NCI-H345 (cell line): Measurements from ENCODE around the gene OASL.
"Not testable (repeated sequence)": the region's sequence is repeated elsewhere in the genome, so short reads cannot be mapped to it uniquely, and the experiment has no call there.

Experiments used
- DNase-seq: peaks from one replicate; lab custom pipeline; 2025; lab: John Stamatoyannopoulos, UW

The OASL gene

DNA sequence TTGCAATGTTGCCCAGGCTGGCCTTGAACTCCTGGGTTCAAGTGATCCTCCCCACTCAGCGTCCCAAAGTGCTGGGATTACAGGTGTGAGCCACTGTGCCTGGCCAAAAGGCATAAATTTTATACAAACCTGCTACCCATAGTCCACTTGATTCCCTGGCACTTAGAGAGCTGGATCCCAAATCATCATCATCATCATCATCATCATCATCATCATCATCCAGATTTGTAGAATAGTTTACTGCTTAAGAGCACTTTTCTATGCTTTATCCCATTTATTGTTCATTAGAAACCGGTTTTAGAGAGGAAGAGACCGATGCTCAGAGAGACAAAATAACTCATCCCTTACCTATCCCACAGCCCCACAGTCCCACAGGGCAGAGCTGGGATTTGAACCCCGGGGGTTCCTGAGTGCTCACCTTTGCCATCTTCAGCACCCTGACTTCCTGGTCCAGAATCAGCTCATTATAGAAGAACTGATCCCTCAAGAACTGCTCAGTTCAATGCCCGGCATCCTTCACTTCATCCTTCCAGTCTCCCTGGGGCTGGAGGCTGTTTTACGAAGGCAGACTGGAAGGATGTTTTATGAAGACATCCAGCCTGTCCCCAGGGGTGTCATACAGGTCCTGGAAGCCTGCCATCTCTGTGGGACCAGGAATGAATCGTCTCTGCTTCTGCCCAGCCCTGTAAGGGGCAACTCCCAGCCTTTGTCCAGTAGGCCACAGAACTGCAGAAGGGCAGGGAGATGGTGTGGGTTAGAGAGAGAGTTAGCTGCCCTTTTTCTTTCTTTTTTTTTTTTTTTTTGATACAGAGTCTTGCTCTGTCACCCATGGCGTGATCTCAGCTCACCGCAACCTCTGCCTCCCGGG is 20.2 kb upstream of the OASL start:
- DNase-seq, result no peak

DNA sequence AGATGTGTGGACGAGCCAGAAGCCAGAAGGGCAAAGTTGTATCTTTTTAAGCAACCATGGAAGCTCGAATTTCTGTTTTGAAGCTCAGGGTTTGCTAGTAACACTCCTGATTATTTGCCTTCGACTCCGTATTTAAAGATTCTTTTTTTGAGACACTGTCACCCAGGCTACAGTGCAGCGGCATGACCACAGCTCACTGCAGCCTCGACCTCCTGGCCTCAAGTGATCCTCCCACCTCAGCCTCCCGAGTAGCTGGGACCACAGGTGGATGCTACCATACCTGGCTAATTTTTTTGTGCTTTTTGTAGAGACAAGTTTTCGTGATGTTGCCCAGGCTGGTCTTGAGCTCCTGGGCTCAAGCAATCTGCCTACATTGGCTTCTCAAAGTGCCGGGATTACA is 18.7 kb upstream of the OASL start:
- DNase-seq, result no peak

DNA sequence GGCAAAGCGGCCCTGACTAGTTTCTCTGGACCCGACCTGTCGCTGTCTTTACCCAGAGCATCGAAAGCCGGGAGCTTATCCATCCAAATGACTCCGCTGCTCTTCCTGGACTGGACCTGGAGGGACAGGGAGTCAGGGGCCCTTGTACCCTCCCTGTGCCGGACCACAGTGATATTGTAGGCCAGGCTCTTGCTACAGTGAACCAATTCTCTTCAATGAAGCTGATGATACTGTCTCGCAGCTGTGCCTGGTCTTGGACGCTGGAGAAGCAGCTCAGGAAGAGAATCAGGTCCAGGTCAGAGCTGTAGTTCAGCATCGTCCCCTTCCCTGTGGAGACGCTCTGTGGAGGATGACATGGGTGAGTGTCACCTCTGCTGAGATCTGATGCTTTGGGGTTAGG is 14.7 kb upstream of the OASL start:
- no peak for DNase-seq

DNA sequence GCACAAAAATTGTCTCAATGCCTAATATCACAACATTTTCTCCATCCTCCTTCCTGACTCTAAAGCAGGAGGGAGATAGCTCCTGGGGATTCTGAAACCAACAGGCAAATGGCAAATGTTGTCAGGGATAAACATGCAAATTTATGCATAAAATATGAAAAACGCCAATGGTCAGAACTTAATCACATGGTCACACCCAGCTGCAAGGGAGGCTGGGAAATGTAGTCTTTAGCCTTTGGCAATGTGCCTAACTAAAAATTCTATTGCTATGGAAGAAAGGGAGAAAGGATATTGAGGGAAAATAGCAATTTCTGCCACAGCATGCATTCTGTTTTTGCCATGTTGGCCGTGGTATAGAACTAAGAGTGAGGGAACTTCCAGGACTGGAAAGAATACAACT is 11.7 kb upstream of the OASL start:
- DNase-seq, result no peak

DNA sequence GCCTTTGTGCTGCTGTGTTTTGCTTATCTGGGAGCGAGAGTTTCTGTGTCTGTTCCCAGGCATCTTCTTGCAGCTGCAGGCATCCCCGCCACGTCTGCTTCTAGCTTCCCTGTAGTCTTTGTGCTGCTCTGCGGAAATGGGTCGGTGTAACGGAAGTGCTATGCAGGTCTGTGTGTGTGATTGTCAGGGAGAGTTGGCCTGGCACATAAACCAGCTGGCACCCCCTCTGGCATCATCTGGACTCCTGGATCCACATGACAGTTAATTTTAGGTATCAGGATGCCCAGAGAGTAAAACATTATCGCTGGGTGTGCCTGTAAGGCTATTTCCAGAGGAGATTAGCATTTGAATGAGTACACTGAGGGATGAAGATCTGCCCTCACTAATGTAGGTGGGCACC is 9.4 kb upstream of the OASL start:
- no peak for DNase-seq

DNA sequence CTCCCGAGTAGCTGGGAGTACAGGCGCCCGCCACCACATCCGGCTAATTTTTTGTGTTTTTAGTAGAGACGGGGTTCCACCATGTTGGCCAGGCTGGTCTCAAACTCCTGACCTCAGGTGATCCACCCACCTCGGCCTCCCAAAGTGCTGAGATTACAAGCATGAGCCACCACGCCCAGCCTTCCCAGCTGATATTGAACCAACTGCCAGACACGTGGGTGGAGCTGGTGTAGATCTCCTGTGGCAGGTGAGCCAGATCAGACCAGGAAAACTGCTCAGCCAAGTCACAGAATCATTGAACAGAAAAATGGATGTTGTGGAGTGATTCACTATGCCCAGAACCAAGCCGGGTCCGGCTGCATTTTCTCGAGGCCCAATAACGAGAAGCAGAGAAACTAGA is 8.4 kb upstream of the OASL start:
- not testable (repeated sequence) for DNase-seq

DNA sequence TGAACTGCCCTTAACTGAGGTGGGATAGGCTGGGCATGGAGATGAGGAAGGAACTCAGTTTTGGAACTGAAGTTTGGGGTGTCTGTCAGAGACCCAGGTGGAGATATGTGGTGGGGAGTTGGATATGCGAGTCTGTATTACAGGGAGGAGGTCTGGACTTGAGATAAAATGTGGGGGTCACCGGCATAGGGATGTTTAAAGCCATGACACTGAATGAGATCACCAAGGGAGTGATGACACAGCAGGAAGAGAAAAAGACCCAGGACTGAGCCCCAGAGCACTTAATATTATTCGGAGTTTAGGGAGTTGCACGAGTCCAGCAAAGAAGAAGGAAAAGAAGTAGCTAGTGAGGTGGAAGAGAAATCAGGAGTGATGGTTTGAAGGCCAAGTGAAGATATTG is 4.0 kb upstream of the OASL start:
- DNase-seq, result no peak

DNA sequence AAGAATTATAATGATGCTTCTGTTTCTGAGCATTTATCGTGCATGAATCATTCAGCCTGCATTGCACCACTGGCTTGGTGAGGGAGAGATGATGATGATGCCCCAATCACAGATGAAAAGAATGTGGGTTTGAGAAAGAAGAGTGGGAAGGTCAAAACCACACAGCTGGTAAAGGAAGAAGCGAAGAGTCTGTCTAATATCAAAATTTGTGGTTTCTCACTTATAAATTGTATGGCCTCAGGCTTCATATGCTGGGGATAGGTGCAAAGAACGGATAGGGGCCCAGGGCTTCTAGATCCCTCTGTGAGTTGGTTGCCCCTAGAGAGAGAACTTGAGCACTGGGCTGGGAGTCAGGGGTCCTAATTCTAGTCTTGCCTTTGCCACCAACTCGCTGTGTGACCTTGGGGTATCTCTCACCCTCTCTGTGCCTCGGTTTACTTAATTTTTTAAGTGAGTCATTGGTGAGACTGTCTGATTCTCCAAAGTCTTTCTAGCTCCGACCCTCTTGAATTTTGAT is 2.2 kb downstream of the OASL start:
- DNase-seq, result no peak

DNA sequence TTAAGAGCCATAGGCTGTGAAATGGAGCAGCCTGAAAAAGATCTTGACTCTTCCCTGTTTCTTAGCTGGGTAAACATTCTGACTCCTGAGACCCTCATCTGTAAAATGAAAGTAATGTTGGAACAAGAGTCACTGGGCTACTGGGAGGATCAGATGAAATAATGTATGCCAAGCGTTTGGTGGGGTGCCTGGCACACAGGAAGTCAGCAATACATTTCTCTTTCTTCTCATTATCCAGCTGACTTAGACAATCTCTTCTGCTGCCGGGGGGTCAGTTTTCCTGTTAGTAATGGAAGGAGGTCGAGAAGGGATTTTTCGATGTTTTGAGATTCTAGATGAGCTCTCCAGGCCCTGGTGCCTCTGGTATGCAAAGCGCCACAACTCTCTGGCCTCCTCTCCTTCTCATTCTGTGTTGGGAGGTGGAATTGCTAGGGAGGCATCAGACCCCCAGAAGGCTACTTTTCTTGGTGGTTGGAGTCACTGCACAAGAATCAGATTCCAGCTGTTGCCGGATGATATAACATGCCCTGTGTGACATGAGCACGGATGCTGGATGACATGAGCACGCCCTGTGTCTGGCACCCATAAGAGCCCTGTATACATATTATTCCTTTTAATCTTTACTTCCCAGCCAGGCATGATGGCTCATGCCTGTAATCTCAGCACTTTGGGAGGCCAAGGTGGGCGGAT is 4.3 kb downstream of the OASL start:
- no peak for DNase-seq

DNA sequence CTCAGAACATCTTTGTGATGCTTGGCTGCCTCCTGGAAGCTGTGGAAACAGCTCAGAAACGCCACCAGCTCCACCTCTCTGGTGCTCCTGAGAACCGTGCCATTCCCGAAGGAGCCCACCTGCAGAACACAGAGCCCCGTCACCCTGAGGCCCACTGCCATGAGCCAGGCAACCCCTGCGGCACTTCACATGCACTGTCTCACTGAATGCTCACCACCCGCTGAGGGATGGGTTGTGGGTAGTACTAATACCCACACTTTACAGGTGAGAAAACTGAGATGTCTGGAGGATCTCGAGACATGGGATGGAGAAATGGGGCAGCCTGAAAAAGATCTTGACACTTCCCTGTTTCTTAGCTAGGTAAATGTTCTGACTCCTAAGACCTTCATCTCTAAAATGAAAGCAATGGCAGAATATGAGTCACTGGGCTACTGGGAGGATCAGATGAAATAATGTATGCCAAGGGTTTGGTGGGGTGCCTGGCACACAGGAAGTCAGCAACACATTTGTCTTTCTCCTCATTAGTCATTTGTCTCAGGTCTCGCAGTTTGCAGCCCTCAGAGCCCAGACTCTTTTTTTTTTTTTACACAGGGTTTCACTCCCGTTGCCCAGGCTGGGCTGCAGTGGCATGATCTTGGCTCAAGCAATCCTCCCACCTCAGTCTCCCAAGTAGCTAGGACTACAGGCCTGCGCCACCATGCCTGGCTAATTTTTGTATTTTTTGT is 5.3 kb downstream of the OASL start:
- no peak for DNase-seq

DNA sequence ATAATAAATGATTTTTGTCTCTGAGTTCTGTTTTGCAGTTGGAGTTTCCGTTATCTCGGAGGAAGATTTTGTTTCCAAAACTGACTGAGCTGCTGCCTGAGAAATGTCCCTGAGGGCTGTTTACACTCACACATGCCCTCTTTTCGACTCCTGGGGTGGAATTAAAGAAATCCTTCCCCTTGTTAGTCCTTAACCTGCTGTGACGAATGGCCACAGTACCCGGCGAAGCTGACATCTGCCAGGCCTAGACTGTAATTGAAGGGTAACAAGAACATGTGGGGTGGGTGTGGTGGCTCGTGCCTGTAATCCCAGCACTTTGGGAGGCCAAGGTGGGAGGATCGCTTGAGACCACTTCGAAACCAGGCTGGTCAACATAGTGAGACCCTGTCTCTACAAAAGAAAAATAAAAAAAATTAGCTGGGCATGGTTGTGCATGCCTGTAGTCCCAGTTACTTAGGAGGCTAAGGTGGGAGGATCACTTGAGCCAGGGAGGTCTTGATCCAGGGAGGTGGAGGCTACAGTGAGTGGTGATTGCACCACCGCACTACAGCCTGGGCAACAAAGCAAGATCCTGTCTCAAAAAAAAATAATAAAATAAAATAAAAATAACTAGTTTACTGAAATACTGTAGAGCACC is 8.4 kb downstream of the OASL start:
- no peak for DNase-seq

DNA sequence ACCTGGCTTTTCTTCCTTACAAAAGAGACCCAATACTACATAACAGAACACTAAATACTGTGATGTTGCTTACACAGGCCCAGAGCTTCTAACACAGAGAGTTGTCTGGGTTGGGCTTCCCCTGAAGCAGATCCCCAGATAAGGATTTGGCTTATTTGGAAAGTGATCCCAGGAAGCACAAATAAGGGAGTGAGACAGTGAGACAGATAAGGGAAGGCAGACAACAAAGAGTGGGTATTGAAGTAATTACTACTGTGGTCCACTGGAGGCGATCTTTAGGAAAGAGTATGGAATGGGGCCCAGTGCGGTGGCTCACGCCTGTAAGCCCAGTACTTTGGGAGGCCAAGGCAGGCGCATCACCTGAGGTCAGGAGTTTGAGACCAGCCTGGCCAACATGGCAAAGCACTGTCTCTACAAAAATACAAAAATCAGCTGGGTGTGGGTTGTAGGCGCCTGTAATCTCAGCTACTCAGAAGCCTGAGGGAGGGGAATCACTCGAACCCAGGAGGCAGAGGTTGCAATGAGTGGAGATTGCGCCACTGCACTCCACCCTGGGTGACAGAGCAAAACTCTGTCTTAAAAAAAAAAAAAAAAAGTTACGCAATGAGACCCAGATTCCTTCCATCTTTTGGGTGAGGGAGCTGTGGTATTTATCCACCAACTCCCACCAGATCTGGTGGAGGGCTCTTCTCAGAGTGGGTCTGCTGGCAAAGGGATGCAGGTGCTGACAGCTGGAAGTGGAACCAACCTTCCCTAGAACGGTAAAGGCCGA is 12.6 kb downstream of the OASL start:
- DNase-seq, result no peak

DNA sequence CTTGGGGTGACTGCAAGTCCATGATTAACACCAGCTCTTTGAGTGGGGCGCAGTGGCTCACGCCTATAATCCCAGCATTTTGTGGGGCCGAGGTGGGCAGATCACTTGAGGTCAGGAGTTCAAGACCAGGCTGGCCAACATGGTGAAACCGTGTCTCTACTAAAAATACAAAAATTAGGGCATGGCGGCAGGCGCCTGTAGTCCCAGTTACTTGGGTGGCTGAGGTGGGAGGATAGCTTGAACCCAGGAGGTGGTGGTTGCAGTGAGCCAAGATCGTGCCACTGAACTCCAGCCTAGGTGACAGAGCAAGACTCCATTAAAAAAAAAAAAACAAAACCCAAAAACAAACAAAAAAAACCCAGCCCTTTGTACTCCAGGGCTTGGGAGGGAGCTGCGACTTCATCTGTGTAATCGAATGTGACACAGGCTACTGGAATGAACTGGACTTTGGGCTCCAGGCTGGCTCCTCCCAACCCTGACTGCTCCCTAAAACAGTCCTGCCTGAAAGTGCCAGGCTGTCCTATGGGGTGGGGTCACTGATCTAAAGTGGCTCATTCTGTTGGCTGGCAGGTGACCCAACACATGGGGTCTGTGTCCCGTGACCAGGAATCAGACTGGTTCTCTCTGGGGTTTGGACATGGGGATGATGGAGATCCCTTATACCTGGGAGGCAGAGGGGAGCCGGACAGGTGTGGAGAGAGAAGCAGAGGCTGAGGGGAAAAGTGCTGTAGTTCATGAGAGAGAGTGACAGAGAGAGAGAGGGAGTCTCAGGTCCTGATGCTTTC is 13.4 kb downstream of the OASL start:
- no peak for DNase-seq

DNA sequence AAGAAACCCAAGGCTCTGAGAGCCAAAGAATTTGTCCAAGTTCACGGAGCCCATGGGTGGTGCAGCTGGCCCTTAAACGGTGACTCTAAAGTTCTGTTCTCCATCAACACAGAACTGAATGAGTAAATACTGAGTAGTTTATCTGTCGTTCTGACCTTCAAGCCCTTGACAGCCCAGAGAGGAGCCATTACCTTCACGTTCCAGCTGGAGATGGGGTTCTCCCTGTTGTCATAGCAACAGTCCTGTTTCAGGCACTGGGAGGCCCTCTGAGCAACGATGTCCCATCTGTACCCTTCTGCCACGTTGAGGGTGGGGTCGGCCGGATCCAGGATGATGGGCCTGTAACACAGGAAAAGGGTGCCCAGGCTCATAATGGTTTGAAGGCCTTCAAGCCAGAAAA is 15.2 kb downstream of the OASL start:
- DNase-seq, result no peak

DNA sequence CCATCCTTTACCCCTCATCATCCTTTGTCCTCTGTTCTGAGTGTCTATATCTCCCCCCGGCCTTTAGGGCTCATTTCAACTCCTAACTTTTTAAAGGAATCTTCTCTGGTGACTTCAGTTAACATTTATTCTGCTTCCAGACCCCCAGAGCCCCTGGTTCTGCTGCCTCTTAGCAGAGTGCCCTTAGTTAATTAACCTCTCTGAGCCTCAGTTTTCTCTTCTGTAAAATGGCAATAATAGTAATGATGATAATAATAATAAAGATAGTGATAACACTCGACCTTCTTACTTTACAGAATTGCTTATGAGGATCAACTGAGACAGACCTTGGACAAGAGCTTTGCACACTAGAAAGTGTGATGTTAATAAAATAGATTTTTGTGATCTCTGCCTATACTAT is 16.3 kb downstream of the OASL start:
- DNase-seq, result no peak

DNA sequence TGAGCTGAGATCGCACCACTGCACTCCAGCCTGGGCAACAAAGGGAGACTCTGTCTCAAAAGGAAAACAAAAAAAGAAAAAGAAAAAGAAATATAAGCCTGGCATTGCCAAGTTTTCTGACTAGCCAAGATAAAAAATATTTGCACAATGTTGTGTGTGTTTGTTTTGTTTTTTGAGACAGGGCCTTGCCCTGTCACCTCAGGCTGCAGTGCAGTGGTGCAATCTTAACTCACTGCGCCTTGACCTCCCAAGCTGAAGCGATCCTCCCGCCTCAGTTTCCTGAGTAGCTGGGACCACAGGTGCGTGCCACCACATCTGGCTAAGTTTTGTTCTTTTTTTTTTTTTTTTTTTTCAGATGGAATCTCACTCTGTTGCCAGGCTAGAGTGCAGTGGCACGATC is 17.3 kb downstream of the OASL start:
- DNase-seq, result no peak

DNA sequence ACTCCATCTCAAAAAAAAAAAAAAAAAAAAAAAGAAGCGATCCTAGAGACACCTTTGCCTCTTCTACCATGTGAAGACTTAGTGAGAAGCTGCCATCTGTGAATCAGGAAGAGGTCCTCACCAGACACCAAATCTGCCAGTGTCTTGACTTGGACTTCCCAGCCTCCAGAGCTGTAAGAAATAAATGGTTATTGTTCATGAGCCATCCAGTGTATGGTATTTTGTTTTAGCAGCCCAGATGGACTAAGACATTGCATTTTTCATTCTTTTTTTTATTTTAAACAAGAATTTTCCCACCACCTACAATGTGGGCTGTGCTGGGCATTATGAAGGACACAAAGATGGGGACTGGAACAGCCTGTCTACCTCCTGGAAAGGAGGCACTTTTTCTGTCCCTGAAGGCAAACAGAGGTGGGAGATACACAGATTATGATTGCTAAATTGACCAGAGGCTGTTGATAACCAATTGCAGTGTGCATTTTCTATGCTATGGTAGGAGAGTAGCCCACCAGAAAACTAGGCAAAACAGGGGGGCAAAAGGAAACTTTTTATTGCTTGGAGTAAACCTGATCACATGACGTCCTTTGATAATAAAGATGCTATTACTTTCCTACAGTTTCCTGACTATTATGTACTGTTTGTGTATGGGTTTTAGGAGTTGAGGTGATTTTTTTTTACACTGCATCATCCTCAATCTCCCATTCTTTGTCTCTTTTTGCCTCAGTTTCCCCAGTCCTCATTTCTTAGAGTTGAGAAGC is 20.0 kb downstream of the OASL start:
- no peak for DNase-seq

DNA sequence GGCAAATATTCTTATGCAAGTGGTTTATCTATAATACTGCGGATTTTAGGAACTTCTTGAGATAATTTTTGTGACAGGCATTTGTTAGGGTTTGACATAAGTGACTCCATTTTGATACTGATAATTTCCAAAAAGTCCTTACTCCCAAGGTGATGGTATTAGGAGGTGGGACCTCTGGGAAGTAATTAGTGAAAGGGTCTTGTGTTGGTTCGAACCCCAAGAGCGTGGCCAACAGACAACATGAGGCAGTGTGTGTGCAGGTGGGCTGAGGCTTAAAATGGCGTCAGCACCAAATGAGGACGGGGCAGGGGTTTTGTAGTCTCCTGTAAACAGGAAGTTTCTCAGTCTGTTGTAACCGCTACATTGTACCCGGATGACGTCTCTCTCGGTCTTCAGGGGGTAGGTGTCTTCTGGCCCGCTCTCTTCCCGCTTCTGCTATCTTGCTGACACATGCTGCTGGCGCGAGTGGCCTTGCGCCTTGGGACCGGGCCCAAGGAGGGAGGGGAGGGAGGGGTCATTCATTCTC is 21.0 kb downstream of the OASL start:
- no peak for DNase-seq
